NCI-H146 treated with DMSO at 0.1 percent for 48 hours (cell line): ENCODE data around the gene DEPDC5.

Experiments used
- DNase-seq: peaks from one replicate; lab custom pipeline; 2025; ENCODE audit not compliant: unreplicated experiment; lab: John Stamatoyannopoulos, UW

The DEPDC5 gene

DNA sequence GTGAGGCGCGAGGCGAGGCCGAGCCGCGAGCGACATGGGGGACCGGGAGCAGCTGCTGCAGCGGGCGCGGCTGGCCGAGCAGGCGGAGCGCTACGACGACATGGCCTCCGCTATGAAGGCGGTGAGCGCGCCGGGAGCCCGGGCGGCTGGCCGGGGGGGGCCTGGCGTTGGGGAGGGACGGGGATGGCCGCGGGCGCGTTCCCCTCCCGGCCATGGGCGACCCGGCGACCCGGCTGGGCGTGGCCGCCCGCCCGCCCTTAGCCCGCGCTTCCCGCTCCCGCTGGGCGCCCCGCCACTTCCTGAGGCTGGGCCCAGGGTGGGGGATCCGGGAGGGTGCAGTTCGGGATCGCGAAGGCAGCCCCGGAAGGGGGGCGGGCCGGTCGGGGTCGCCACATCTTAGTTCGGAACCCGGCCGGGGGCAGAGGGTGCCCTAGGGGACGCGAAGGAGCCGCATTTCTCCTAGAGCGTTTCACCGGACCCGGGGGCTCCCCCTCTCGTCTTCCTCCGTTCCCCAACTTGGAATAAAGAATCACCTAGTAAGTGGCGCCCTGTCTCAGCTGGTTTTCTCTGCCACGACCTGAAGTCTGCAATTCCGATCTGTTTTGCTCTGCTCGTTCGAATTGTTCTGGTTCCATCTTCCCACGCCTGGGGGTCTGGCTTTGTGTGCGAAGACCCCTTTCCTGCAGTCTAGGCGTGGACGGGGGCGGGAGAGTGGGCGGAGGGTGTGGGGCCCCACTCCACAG is 191.1 kb downstream of the DEPDC5 start:
- no peak for DNase-seq

- DNase-seq, result no peak
These were observed 191.6 kb downstream of the DEPDC5 start for GRCh38 chr22:31945443-31945855.

DNA sequence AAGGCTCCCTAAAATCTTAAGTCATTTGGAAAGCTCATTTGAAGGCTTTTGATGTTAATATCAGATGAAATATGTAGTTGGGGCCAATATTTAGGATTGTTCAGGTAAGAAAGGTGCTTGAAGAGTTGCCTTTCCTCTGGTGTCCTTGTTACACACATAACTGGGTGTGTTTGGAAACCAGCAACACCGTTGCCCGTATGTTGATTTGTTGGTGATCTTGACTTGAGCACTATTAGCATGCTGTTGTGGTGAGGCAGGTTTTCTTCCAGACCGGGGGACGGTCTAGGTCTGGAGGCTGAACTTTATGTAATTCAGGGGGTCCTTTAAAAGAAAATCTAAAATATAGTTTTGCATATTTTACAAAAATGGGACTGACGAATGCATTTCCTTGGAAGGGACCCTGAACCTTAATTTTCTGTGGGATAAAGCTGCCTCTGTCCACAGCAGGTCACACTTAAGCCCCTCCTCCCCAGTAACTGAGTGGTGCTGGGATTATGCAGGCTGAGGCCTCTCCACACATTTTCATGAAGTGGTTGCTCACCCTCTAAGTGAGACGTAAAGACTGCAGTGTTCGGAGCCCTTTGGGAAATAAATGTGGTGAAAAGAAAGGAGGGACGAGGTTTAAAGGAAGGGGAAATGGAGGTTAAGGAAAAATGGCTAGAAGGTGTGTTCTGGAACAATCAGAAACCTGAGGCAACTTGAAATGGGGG is 192.3 kb downstream of the DEPDC5 start:
- no peak for DNase-seq

DNA sequence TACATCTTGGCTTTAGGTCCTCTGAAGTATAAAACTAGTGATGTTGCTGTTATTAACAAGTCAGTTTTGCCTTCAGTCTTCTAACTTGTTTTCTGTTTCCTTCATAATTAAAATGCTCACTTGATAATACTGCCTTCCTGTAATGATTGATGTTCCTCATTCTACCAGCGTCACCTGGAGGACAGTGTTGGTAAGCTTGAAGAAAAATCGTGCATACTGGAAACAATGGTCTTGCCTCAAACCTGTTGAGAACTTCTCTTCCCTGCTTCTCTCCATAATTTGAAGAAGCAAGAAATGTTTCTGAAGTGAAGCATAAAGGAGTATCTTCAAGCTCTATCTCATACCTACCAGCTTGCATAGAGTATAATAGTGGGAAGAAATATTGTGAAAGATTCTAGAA is 193.5 kb downstream of the DEPDC5 start:
- DNase-seq, result no peak

DNA sequence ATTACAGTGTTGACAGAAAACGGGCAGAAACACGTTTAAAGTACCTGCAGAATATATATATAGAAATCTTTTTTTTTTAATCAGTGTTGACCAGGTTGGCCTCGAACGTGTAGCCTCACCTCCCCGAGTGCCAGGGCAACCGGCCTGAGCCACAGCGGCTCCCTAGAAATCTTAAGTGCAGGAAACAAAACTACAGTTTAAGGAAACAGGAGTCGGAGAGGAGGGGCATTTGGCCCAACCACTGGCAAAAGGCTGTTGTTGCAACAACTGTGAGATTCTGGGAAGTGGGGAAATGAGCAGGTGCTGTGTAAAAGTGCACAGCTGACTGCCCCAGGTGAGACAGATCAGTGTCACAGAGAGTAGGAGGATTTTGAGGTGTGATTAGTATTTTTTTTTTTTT is 194.2 kb downstream of the DEPDC5 start:
- DNase-seq, result no peak

DNA sequence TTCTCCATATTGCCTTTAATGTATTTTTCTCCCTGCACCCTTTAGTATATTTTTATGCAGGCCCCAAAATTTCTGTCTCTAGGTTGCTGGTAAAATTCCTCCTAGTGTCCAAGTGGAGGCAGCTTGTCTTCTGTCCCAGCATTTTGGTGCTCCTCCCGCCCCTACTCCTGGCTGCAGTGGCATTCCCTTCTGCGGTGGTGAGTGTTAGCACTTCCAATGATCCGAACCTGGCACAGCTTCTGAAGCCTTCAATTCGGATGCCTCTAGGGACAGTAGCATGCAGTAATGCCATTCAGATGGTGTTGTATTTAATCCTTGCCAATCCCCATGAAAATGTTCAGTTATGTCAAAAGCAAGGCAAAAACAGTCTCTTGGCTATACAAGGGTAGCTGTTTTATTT is 196.4 kb downstream of the DEPDC5 start:
- DNase-seq, result no peak

DNA sequence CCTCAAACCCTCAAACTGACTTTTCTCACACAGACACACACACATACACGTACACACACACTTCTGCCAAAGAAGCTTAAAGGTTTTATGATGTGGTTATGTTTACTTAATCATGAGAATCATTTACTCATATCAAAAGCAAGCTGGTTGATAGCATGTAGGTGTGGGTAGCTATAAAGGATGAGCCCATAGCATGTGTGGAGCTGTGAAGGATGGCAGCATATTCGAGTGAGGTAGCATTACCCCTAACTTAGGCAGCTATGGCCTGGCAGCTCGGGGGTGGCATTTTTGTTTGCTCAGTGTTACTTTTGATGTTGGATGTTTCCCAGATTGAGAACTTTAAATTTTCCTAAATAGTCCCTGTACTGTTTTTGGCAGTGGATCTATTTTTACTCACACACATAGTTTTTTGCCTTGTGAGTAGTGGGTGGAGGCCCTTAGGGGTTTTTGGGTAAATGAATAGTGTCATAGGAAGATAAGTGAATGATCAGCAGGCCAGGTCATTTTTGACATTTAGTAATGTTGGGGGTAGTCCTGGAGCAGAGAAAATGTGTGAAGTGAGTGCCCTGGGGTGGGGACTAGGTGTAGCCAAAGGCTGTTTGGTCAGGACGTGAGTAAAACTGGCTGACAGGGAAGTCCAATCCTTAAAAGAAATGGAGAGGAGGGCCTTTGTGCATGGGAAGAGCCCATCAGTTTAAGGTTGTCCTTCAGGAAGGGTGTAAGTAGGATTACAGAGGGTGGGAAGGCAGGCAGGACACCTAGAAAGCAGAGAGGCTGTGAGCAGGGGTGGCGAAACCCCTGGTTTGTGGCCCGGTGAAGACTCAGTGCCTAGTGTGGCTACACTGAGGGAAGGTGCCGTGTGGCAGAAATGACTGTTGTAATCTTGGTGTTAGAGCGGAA is 197.6 kb downstream of the DEPDC5 start:
- no peak for DNase-seq

GRCh38 chr22:31952094-31952401 is 198.2 kb downstream of the DEPDC5 start:
- DNase-seq, result no peak

DNA sequence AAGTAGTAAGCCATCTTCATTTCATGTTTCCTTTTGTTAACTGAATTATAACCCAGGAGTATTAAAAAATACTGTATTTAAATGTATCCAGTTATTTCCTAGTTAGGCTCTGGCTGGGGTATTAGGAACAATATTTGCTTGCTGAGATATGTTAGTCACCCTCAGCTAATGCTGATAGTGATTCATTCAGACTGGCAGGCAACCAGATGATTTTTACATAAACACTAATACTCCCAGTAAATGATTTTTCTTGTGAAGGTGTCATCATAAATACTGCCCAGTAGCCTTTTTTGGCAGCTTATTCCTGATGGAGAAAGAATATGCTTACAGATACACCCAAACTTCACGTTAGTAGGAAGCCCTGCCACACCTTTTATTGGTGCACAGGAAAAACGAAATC is 198.7 kb downstream of the DEPDC5 start:
- DNase-seq, result no peak

GRCh38 chr22:31953261-31953660 is 199.4 kb downstream of the DEPDC5 start:
- DNase-seq, result no peak

GRCh38 chr22:31954535-31955523 is 201.0 kb downstream of the DEPDC5 start:
- DNase-seq, result no peak

GRCh38 chr22:31956360-31956759 is 202.5 kb downstream of the DEPDC5 start:
- DNase-seq, result no peak
